A549 (cell line): Measurements from ENCODE around the gene ACTL7B. TPM values are rescaled to one million over a fixed set of nuclear protein-coding genes. Genes with fewer than 3 reads are reported as not detected.

Source experiments
- ATAC-seq, 2 experiments: fragments of 200-7000 bp in 1 of 2; fragments of >200 bp in 1 of 2; cut with Nextera tagmentation in 1 of 2; cut with Tn5 transposase in 1 of 2; 3 replicates each; pipeline versions ENCODE4 v1.8.0 to v1.9.1; 2018 to 2020; ENCODE audit warnings: mild to moderate bottlenecking in 1 of 2, moderate library complexity in 1 of 2
- CTCF ChIA-PET: fragments of 300-600 bp; sonication (Branson Sonifier 250); formaldehyde crosslinking; extraction: SDS; loops from one replicate; lab custom pipeline; 2021; ENCODE audit warnings: antibody characterized with exemption, inconsistent platforms; lab: Yijun Ruan, JAX
- POLR2A ChIA-PET: fragments of 350-600 bp; formaldehyde crosslinking; extraction: SDS; loops from one replicate; lab custom pipeline; 2021; ENCODE audit warnings: antibody characterized with exemption, inconsistent platforms; lab: Yijun Ruan, JAX
- DNase-seq, 2 experiments: peaks; one replicate each; pipeline versions ENCODE4 v3.0.0 to v3.0.0-alpha.2; 2011 to 2016; ENCODE audit warnings: low read depth in 1 of 2, low spot score in 1 of 2
- FAIRE-seq: peaks from 2 replicates; lab custom pipeline; 2011; peaks lifted over from hg19 to GRCh38; lab: Jason Lieb, UNC
- H3K27ac ChIP-seq, 2 experiments: fragments of >200 bp; sonication (Bioruptor Twin); formaldehyde crosslinking; 3 replicates each; pipeline ENCODE4 v1.5.1; 2016 to 2017
- H3K4me1 ChIP-seq: fragments of >200 bp; sonication (Bioruptor Twin); formaldehyde crosslinking; 3 replicates; pipeline ENCODE4 v1.6.1; 2016
- H3K4me2 ChIP-seq: fragments of >200 bp; sonication (Bioruptor Twin); formaldehyde crosslinking; 3 replicates; pipeline ENCODE4 v1.6.1; 2016
- H3K4me3 ChIP-seq: fragments of >200 bp; sonication (Bioruptor Twin); formaldehyde crosslinking; 3 replicates; pipeline ENCODE4 v1.5.1; 2016
- H3K9me3 ChIP-seq: fragments of >200 bp; sonication (Bioruptor Twin); formaldehyde crosslinking; 3 replicates; pipeline ENCODE4 v1.6.1; 2016
- ATOH8 ChIP-seq: fragments of 250-450 bp; sonication (Bioruptor Pico); IDR thresholded peaks from 2 replicates; pipeline ENCODE4 v1.5.0; 2020; ENCODE audit warnings: low read depth, mild to moderate bottlenecking, moderate library complexity
- CBX2 ChIP-seq: fragments of 200-600 bp; sonication (generic); IDR thresholded peaks from 2 replicates; pipeline ENCODE4 v1.6.1; 2016; ENCODE audit warnings: low read depth, mild to moderate bottlenecking, borderline replicate concordance
- CBX8 ChIP-seq: fragments of 200-600 bp; sonication (generic); IDR thresholded peaks from 2 replicates; pipeline ENCODE4 v1.6.1; 2016
- CHD2 ChIP-seq: fragments of 150-350 bp; IDR thresholded peaks from 2 replicates; pipeline ENCODE4 v1.6.1; 2014; ENCODE audit warnings: low read length; ENCODE audit not compliant: partially characterized antibody
- CTCF ChIP-seq: fragments of >200 bp; sonication (Bioruptor Twin); formaldehyde crosslinking; IDR thresholded peaks from 3 replicates; pipeline ENCODE4 v1.5.1; 2016
- EHF ChIP-seq: fragments of 250-450 bp; sonication (Bioruptor Pico); IDR thresholded peaks from 2 replicates; pipeline ENCODE4 v1.5.0; 2020; ENCODE audit warnings: mild to moderate bottlenecking
- ELK1 ChIP-seq: fragments of 150-350 bp; IDR thresholded peaks from 2 replicates; pipeline ENCODE4 v1.6.1; 2014; ENCODE audit warnings: low read depth, mild to moderate bottlenecking, low read length
- EP300 ChIP-seq, 2 experiments: fragments of >200 bp; sonication (Bioruptor Twin); formaldehyde crosslinking; IDR thresholded peaks; 2 replicates in 1 of 2; 3 replicates in 1 of 2; pipeline ENCODE4 v1.6.1; 2016 to 2017
- GATA3 ChIP-seq: IDR thresholded peaks from 2 replicates; pipeline ENCODE4 v1.6.1; 2012; ENCODE audit warnings: borderline replicate concordance
- HEYL ChIP-seq: fragments of 250-450 bp; sonication (Bioruptor Pico); IDR thresholded peaks from 2 replicates; pipeline ENCODE4 v1.8.0; 2021; ENCODE audit warnings: mild to moderate bottlenecking, moderate library complexity
- HMGXB4 ChIP-seq: fragments of 250-450 bp; sonication (Bioruptor Pico); IDR thresholded peaks from 2 replicates; pipeline ENCODE4 v1.5.0; 2021; ENCODE audit warnings: mild to moderate bottlenecking, moderate library complexity, borderline replicate concordance
- HOXA7 ChIP-seq: fragments of 250-450 bp; sonication (Bioruptor Pico); IDR thresholded peaks from 2 replicates; pipeline ENCODE4 v1.5.0; 2020; ENCODE audit warnings: mild to moderate bottlenecking, moderate library complexity
- HOXB5 ChIP-seq: fragments of 250-450 bp; sonication (Bioruptor Pico); IDR thresholded peaks from 2 replicates; pipeline ENCODE4 v1.5.0; 2020; ENCODE audit warnings: mild to moderate bottlenecking, moderate library complexity
- JUN ChIP-seq, 2 experiments: fragments of >200 bp; sonication (Bioruptor Twin); formaldehyde crosslinking; IDR thresholded peaks; 2 replicates in 1 of 2; 3 replicates in 1 of 2; pipeline ENCODE4 v1.6.1; 2016 to 2017
- JUNB ChIP-seq: fragments of >200 bp; sonication (Bioruptor Twin); formaldehyde crosslinking; IDR thresholded peaks from 2 replicates; pipeline ENCODE4 v1.6.1; 2016
- KDM1A ChIP-seq: fragments of 200-600 bp; sonication (generic); IDR thresholded peaks from 2 replicates; pipeline ENCODE4 v1.6.1; 2016; ENCODE audit warnings: low read depth, mild to moderate bottlenecking
- KDM5A ChIP-seq: fragments of 200-600 bp; sonication (generic); IDR thresholded peaks from 2 replicates; pipeline ENCODE4 v1.6.1; 2016; ENCODE audit warnings: antibody characterized with exemption, mild to moderate bottlenecking
- MYC ChIP-seq: IDR thresholded peaks from 2 replicates; pipeline ENCODE4 v1.6.1; 2012; ENCODE audit warnings: mild to moderate bottlenecking, inconsistent platforms, low read length, improper control_type of control experiment, borderline replicate concordance
- NFE2L2 ChIP-seq: fragments of 150-350 bp; conservative IDR thresholded peaks from 2 replicates; pipeline ENCODE4 v1.6.1; 2014; ENCODE audit warnings: low read length
- NPAS2 ChIP-seq: fragments of 250-450 bp; sonication (Bioruptor Pico); IDR thresholded peaks from 2 replicates; pipeline ENCODE4 v1.8.0; 2022; ENCODE audit warnings: mild to moderate bottlenecking, moderate library complexity, borderline replicate concordance
- NR3C1 ChIP-seq: fragments of >200 bp; sonication (Bioruptor Twin); formaldehyde crosslinking; IDR thresholded peaks from 3 replicates; pipeline ENCODE4 v1.6.1; 2017
- POLR2A ChIP-seq: IDR thresholded peaks from 2 replicates; pipeline ENCODE4 v1.6.1; 2012; ENCODE audit warnings: mild to moderate bottlenecking, low read length
- POLR2AphosphoS2 ChIP-seq: conservative IDR thresholded peaks from 2 replicates; pipeline ENCODE4 v1.6.1; 2012; ENCODE audit warnings: low read length, improper control_type of control experiment, inconsistent platforms
- REST ChIP-seq: fragments of 200-600 bp; sonication (generic); IDR thresholded peaks from 2 replicates; pipeline ENCODE4 v1.6.1; 2016; ENCODE audit warnings: antibody characterized with exemption, mild to moderate bottlenecking, moderate library complexity
- RFX5 ChIP-seq: fragments of 450-650 bp; IDR thresholded peaks from 2 replicates; pipeline ENCODE4 v1.7.1; 2014; ENCODE audit warnings: antibody characterized with exemption, mild to moderate bottlenecking, moderate library complexity
- RNF2 ChIP-seq: fragments of 200-600 bp; sonication (generic); IDR thresholded peaks from 2 replicates; pipeline ENCODE4 v1.6.1; 2016; ENCODE audit warnings: low read depth, mild to moderate bottlenecking, antibody characterized with exemption, moderate library complexity, borderline replicate concordance
- SREBF2 ChIP-seq: fragments of 450-650 bp; IDR thresholded peaks from 2 replicates; pipeline ENCODE4 v1.6.1; 2014; ENCODE audit warnings: mild to moderate bottlenecking, moderate library complexity
- TP53 ChIP-seq: fragments of 250-450 bp; sonication (Bioruptor Pico); IDR thresholded peaks from 2 replicates; pipeline ENCODE4 v1.5.0; 2021; ENCODE audit warnings: mild to moderate bottlenecking, moderate library complexity
- ZNF302 ChIP-seq: fragments of 250-450 bp; sonication (Bioruptor Pico); IDR thresholded peaks from 2 replicates; pipeline ENCODE4 v1.9.0; 2021; ENCODE audit warnings: inconsistent platforms, mild to moderate bottlenecking, moderate library complexity
- WGBS: methylation state at CpG from one replicate; pipeline ENCODE4 v1.1.6; 2017; ENCODE audit errors: missing lambda C conversion rate; 5-methylcytosine and 5-hydroxymethylcytosine counted together
- polyA plus RNA-seq, 4 experiments: library from polyadenylated mRNA; depleted of rRNA in 3 of 4; stranded (reverse); fragments of >200 nt; fragmentation: RNase III in 1 of 4; extraction: RNeasy Plus Mini Kit Qiagen cat#74134 plus additional on column Dnase treatment in 1 of 4; gene quantifications; 2 replicates in 3 of 4; 3 replicates in 1 of 4; pipeline ENCODE4 v1.2.3, GENCODE V29; 2011 to 2017

ACTL7B gene
- polyA plus RNA-seq, 2 of the 4 experiments (the other 2 are of a cell fraction) = not detected

- POLR2A ChIA-PET = no interaction called here
- no peaks in the 10 kb centered on the region for H3K4me1 ChIP-seq
- H3K4me3 ChIP-seq = no peak within 1 kb of the TSS
- no peak within 1 kb of the TSS for H3K4me2 ChIP-seq
- no peak for ATAC-seq
- H3K27ac ChIP-seq = no peak within 1 kb of the TSS
- no peak for DNase-seq
- no peak for TF ChIP-seq HOXA7 (CRISPR knock-in tag)
- TF ChIP-seq CBX8 = no peak
- TF ChIP-seq MYC = no peak
- no peak for TF ChIP-seq KDM5A
- TF ChIP-seq HEYL (CRISPR knock-in tag) = no peak
- no peak for TF ChIP-seq NPAS2
- no peak for TF ChIP-seq JUN (IDR thresholded peaks at IDR 0.05)
- no peak for TF ChIP-seq POLR2AphosphoS2
- TF ChIP-seq ATOH8 (CRISPR knock-in tag) = no peak
- no peak for TF ChIP-seq SREBF2
- TF ChIP-seq HMGXB4 = no peak
- no peak for TF ChIP-seq JUNB
- TF ChIP-seq, all 56 proteins: peak for 0
- CTCF ChIA-PET = interaction anchor here (1.6 kb wide), 1 partner anchor 11 kb away, joined by 7 read pairs; no protein-coding TSS in a partner anchor
- no peak for FAIRE-seq
- 92% methylated on average over 3 of the region's 3 CpGs for WGBS
- no peaks in the 10 kb centered on the region for H3K9me3 ChIP-seq
Measured at GRCh38 chr9:108861997-108862396, 6.2 kb upstream of the ACTL7B start, which contains the start of gene ACTL7A. ACTL7A (plus strand) TSS chr9:108862266; CDS start chr9:108862323, 57 bp downstream.

- H3K4me2 ChIP-seq = no peak overlapping the region
- ChIA-PET CTCF (interaction anchor here (1.6 kb wide), 1 partner anchor 11 kb away, joined by 7 read pairs; no protein-coding TSS in a partner anchor), POLR2A (no interaction called here)
- 63% methylated on average over 7 of the region's 7 CpGs for WGBS
- H3K4me1 ChIP-seq = no peaks in the 10 kb centered on the region
- FAIRE-seq = no peak
- no peak for ATAC-seq
- H3K4me3 ChIP-seq = no peak overlapping the region
- TF ChIP-seq RFX5 (no peak), HOXB5 (CRISPR knock-in tag) (no peak), SREBF2 (no peak), ZNF302 (no peak), GATA3 (no peak), NPAS2 (no peak), JUNB (no peak), RNF2 (no peak), CBX2 (no peak), ELK1 (no peak), TP53 (CRISPR knock-in tag) (no peak), NR3C1 (no peak), KDM1A (no peak)
- H3K27ac ChIP-seq = no peak overlapping the region
- no peak for DNase-seq
- H3K9me3 ChIP-seq = no peaks in the 10 kb centered on the region
Measured at GRCh38 chr9:108861464-108861863, 5.7 kb upstream of the ACTL7B start.

- no peak overlapping the region for H3K4me3 ChIP-seq
- no peak overlapping the region for H3K4me2 ChIP-seq
- WGBS = 95% methylated on average over 2 of the region's 2 CpGs
- H3K4me1 ChIP-seq = no peaks in the 10 kb centered on the region
- no peak for ATAC-seq
- no peak for DNase-seq
- POLR2A ChIA-PET = no interaction called here
- CTCF ChIA-PET = interaction anchor here (0.7 to 1.6 kb wide), 2 partner anchors 10 to 81 kb away, joined by 3 to 7 read pairs; no protein-coding TSS in a partner anchor
- no peak overlapping the region for H3K27ac ChIP-seq
- FAIRE-seq = no peak
- H3K9me3 ChIP-seq = no peaks in the 10 kb centered on the region
- TF ChIP-seq HOXA7 (CRISPR knock-in tag) = no peak
- TF ChIP-seq CHD2 = no peak
- no peak for TF ChIP-seq POLR2A
- no peak for TF ChIP-seq NFE2L2
- no peak for TF ChIP-seq REST
- no peak for TF ChIP-seq CTCF
- no peak for TF ChIP-seq EHF (CRISPR knock-in tag)
- no peak for TF ChIP-seq EP300 (IDR thresholded peaks at IDR 0.05)
Measured at GRCh38 chr9:108860764-108861163, 5.0 kb upstream of the ACTL7B start.
